Sigmoid colon (tissue), 7 donors: ENCODE data around the gene C10orf120. TPM values are rescaled to one million over a fixed set of nuclear protein-coding genes. Genes with fewer than 3 reads are reported as not detected.

Experiments used
- DNase-seq: peaks from one replicate; pipeline ENCODE4 v3.0.0-alpha.2; 2019
- H3K27ac ChIP-seq, 4 donors: fragments of 200-600 bp; sonication (generic); one replicate each; pipeline ENCODE4 v1.5.1; 2016 to 2019; ENCODE audit warnings: mild to moderate bottlenecking in 1 of 4
- H3K27me3 ChIP-seq, 3 donors: fragments of 200-600 bp; sonication (generic); one replicate each; pipeline ENCODE4 v1.5.1; 2019; ENCODE audit warnings: mild to moderate bottlenecking in 1 of 3
- H3K36me3 ChIP-seq, 4 donors: fragments of 200-600 bp; sonication (generic); one replicate each; pipeline ENCODE4 v1.5.1; 2016 to 2019
- H3K4me1 ChIP-seq, 4 donors: fragments of 200-600 bp; sonication (generic); one replicate each; pipeline ENCODE4 v1.5.1; 2017 to 2019
- H3K4me3 ChIP-seq, 4 donors: fragments of 200-600 bp; sonication (generic); one replicate each; pipeline ENCODE4 v1.5.1; 2017 to 2019; ENCODE audit warnings: mild to moderate bottlenecking in 2 of 4, moderate library complexity in 1 of 4
- H3K9me3 ChIP-seq, 4 donors: fragments of 200-600 bp in 3 of 4; sonication (generic) in 3 of 4; one replicate each; pipeline versions ENCODE4 v1.5.1 to v1.6.1; 2013 to 2019
- CTCF ChIP-seq, 4 experiments: fragments of 450-650 bp in 3 of 4; fragments of 200-600 bp in 1 of 4; IDR thresholded peaks; one replicate each; pipeline ENCODE4 v1.5.1; 2016 to 2019; ENCODE audit warnings: antibody characterized with exemption in 4 of 4, mild to moderate bottlenecking in 3 of 4, moderate library complexity in 2 of 4
- EP300 ChIP-seq, 4 donors: sonication (generic); formaldehyde crosslinking; IDR thresholded peaks; one replicate each; pipeline ENCODE4 v1.6.1; 2017; ENCODE audit warnings: antibody characterized with exemption in 4 of 4
- POLR2A ChIP-seq, 2 donors: fragments of 450-650 bp; IDR thresholded peaks; one replicate each; pipeline ENCODE4 v1.6.1; 2016; ENCODE audit warnings: antibody characterized with exemption in 2 of 2, mild to moderate bottlenecking in 2 of 2, moderate library complexity in 2 of 2
- POLR2AphosphoS5 ChIP-seq, 4 donors: sonication (generic); formaldehyde crosslinking; IDR thresholded peaks; one replicate each; pipeline ENCODE4 v1.6.1; 2017; ENCODE audit warnings: antibody characterized with exemption in 4 of 4
- WGBS, 2 donors: extraction: QIAGEN DNeasy Blood & Tissue Kit; methylation state at CpG; one replicate each; pipeline ENCODE4 v1.1.7; 2013; 5-methylcytosine and 5-hydroxymethylcytosine counted together
- intact Hi-C: fragments of 100-400 bp; cut with DNase I; formaldehyde crosslinking; loops from one replicate; pipeline ENCODE4 v1.15.1; 2023
- polyA plus RNA-seq, 3 donors: library from polyadenylated mRNA; stranded (reverse); fragments of 200-250 nt; gene quantifications; one replicate each; pipeline ENCODE4 v1.2.3, GENCODE V29; 2013
- total RNA-seq, 4 donors: library from RNA; depleted of rRNA; stranded (reverse); fragments of >200 nt; gene quantifications; one replicate each; pipeline ENCODE4 v1.1.0, GENCODE V29; 2016
- donor health status: healthy with polysubstance abuse.
- donor health status: Bipolar disorder and iron deficiency.
- donor health status: healthy.

The C10orf120 gene
- total and polyA plus RNA-seq, 7 donors: not detected

- Histone ChIP-seq H3K4me3 (no peak overlapping the region), H3K36me3 (no peaks in the 10 kb centered on the region)
Measured at GRCh38 chr10:122689146-122689820, 10.4 kb downstream of the C10orf120 start.

GRCh38 chr10:122688293-122688989 is 11.2 kb downstream of the C10orf120 start:
- H3K27ac ChIP-seq: no peak overlapping the region
- TF ChIP-seq POLR2AphosphoS5 (IDR thresholded peaks at IDR 0.05) (no peak), CTCF (IDR thresholded peaks at IDR 0.05) (no peak), POLR2A (IDR thresholded peaks at IDR 0.05) (no peak), EP300 (IDR thresholded peaks at IDR 0.05) (no peak)
- H3K9me3 ChIP-seq: no peaks in the 10 kb centered on the region
- no peaks in the 10 kb centered on the region for H3K36me3 ChIP-seq
- WGBS, 2 donors: 77 to 87% methylated on average over 6 of the region's 6 CpGs
- no peaks in the 10 kb centered on the region for H3K4me1 ChIP-seq
- no peaks in the 10 kb centered on the region for H3K27me3 ChIP-seq
- no peak overlapping the region for H3K4me3 ChIP-seq
- intact Hi-C loops: no loop called here
- no peak for DNase-seq

More at GRCh38 chr10:122689146-122689820, 10.4 kb downstream of the C10orf120 start:
- WGBS, 2 donors: 33 to 65% methylated on average over 6 of the region's 6 CpGs
- Histone ChIP-seq H3K4me1 (no peaks in the 10 kb centered on the region), H3K27ac (no peak overlapping the region), H3K27me3 (no peaks in the 10 kb centered on the region), H3K9me3 (no peaks in the 10 kb centered on the region)
- intact Hi-C loops: no loop called here
- no peak for TF ChIP-seq POLR2A (IDR thresholded peaks at IDR 0.05)
- TF ChIP-seq CTCF (IDR thresholded peaks at IDR 0.05): no peak
- TF ChIP-seq EP300 (IDR thresholded peaks at IDR 0.05): no peak
- TF ChIP-seq POLR2AphosphoS5 (IDR thresholded peaks at IDR 0.05): no peak
- no peak for DNase-seq

GRCh38 chr10:122682522-122682921 is 17.1 kb downstream of the C10orf120 start:
- intact Hi-C loops: no loop called here
- WGBS, 2 donors: 55 to 81% methylated on average over 5 of the region's 5 CpGs
- no peak for TF ChIP-seq POLR2A (IDR thresholded peaks at IDR 0.05)
- TF ChIP-seq CTCF (IDR thresholded peaks at IDR 0.05): no peak
- TF ChIP-seq EP300 (IDR thresholded peaks at IDR 0.05): no peak
- DNase-seq: no peak
- Histone ChIP-seq H3K36me3 (no peaks in the 10 kb centered on the region), H3K4me3 (no peak overlapping the region), H3K4me1 (no peaks in the 10 kb centered on the region), H3K27me3 (no peaks in the 10 kb centered on the region), H3K27ac (no peak overlapping the region), H3K9me3 (no peaks in the 10 kb centered on the region)

GRCh38 chr10:122678266-122678665 is 21.4 kb downstream of the C10orf120 start:
- Histone ChIP-seq H3K27ac (no peak overlapping the region), H3K9me3 (no peaks in the 10 kb centered on the region), H3K4me3 (no peak overlapping the region), H3K4me1 (peaks cover 0 to 9% (median under 1%) of the 10 kb centered on the region in 4 donors), H3K36me3 (no peaks in the 10 kb centered on the region), H3K27me3 (no peaks in the 10 kb centered on the region)
- no peak for DNase-seq
- intact Hi-C loops: no loop called here
- TF ChIP-seq CTCF (IDR thresholded peaks at IDR 0.05): no peak
- TF ChIP-seq POLR2A (IDR thresholded peaks at IDR 0.05): no peak
